DMS 273 (cell line): ENCODE measurements around the gene SUCO.
A peak's percentile ranks its signal among the peaks of the same experiment; 100 is the strongest.

ENCODE experiments used
- DNase-seq: peaks from one replicate; lab custom pipeline; 2025; ENCODE audit not compliant: unreplicated experiment; lab: John Stamatoyannopoulos, UW

SUCO gene

GRCh38 chr1:172515927-172516326, 17.0 kb upstream of the SUCO start:
- no peak for DNase-seq

- DNase-seq = no peak
Measured at GRCh38 chr1:172517081-172517480, 15.9 kb upstream of the SUCO start.

GRCh38 chr1:172517545-172517944, 15.4 kb upstream of the SUCO start:
- no peak for DNase-seq

- no peak for DNase-seq
Measured at GRCh38 chr1:172529304-172529703, 3.6 kb upstream of the SUCO start.

- DNase-seq = no peak
Measured at GRCh38 chr1:172530000-172530399, 3.0 kb upstream of the SUCO start.

- no peak for DNase-seq
Measured at GRCh38 chr1:172531412-172532182, 1.4 kb upstream of the SUCO start.

GRCh38 chr1:172532183-172532699, 709 bp upstream of the SUCO start:
- peak; percentile 98 for DNase-seq

GRCh38 chr1:172533513-172534151, 682 bp downstream of the SUCO start:
- peak; percentile 68 for DNase-seq

GRCh38 chr1:172536256-172536655, 3.3 kb downstream of the SUCO start:
- DNase-seq = no peak

- DNase-seq = no peak
Measured at GRCh38 chr1:172537366-172537765, 4.4 kb downstream of the SUCO start.

GRCh38 chr1:172537827-172538391, 5.0 kb downstream of the SUCO start:
- no peak for DNase-seq

GRCh38 chr1:172540635-172541034, 7.7 kb downstream of the SUCO start:
- no peak for DNase-seq

GRCh38 chr1:172544481-172545104, 11.6 kb downstream of the SUCO start:
- no peak for DNase-seq

- no peak for DNase-seq
Measured at GRCh38 chr1:172545396-172546004, 12.6 kb downstream of the SUCO start.

- no peak for DNase-seq
Measured at GRCh38 chr1:172547071-172547470, 14.1 kb downstream of the SUCO start.

GRCh38 chr1:172549621-172550280, 16.8 kb downstream of the SUCO start:
- DNase-seq = peak; percentile 10

GRCh38 chr1:172551279-172551678, 18.3 kb downstream of the SUCO start:
- no peak for DNase-seq

GRCh38 chr1:172554915-172555314, 22.0 kb downstream of the SUCO start:
- DNase-seq = no peak

- no peak for DNase-seq
Measured at GRCh38 chr1:172556461-172556860, 23.5 kb downstream of the SUCO start.

GRCh38 chr1:172557270-172557669, 24.3 kb downstream of the SUCO start:
- no peak for DNase-seq
